ENCODE measurements around the gene EIF1B.

Gene EIF1B

GRCh38 chr3:40312661-40313226 is 3.2 kb downstream of the EIF1B start:
- no peak overlapping the region for H2AFZ ChIP-seq (ENCODE audit: insufficient read depth, low read length, poor library complexity)
- peaks cover 6% of the 10 kb centered on the region for H3K79me1 ChIP-seq (ENCODE audit: low read length)
- peak; percentile 79 to 94 for DNase-seq
- H3K36me3 ChIP-seq (ENCODE audit: control insufficient read depth in 1 of 2, insufficient read depth in 2 of 2, low read length in 2 of 2), result peaks cover 3% of the 10 kb centered on the region in 2 experiments
- H3K9me3 ChIP-seq (ENCODE audit: insufficient read depth, low read depth, low read length), result no peaks in the 10 kb centered on the region
- H3K4me3 ChIP-seq (ENCODE audit: low read depth, low read length), result no peak overlapping the region
- no peak overlapping the region for H4K91ac ChIP-seq (ENCODE audit: low read depth, low read length)
- H3K9ac ChIP-seq (ENCODE audit: low read length), result no peak overlapping the region
- H3K18ac ChIP-seq (ENCODE audit: low read length), result no peak overlapping the region
- H3K14ac ChIP-seq (ENCODE audit: low read length), result no peak overlapping the region
- H2BK12ac ChIP-seq (ENCODE audit: low read length), result no peak overlapping the region
- no peak overlapping the region for H4K12ac ChIP-seq (ENCODE audit: low read depth, low read length)
- H3K4me2 ChIP-seq (ENCODE audit: low read length), result no peak overlapping the region
- no peak overlapping the region for H2BK120ac ChIP-seq (ENCODE audit: insufficient read depth, low read length, poor library complexity)
- peaks cover 6% of the 10 kb centered on the region for H3K79me2 ChIP-seq (ENCODE audit: control insufficient read depth, insufficient read depth, low read length, poor library complexity)
- H2BK5ac ChIP-seq (ENCODE audit: low read depth, low read length, poor library complexity), result no peak overlapping the region
- H3K4ac ChIP-seq (ENCODE audit: low read depth, low read length), result no peak overlapping the region
- H3K23ac ChIP-seq (ENCODE audit: low read length), result no peak overlapping the region
- no CpG with 5 or more reads among the region's 2 CpGs for WGBS (ENCODE audit: extremely low coverage, insufficient coverage, insufficient read length)
- peaks cover 0 to 1% of the 10 kb centered on the region in 2 experiments for H3K4me1 ChIP-seq (ENCODE audit: control insufficient read depth in 1 of 2, insufficient read depth in 2 of 2, low read length in 2 of 2)
- H3K27ac ChIP-seq (ENCODE audit: low read depth, low read length), result no peak overlapping the region
- H4K8ac ChIP-seq (ENCODE audit: low read depth, low read length), result no peak overlapping the region
- no peaks in the 10 kb centered on the region for H3K27me3 ChIP-seq (ENCODE audit: insufficient read depth, low read length)
- no peak overlapping the region for H2AK5ac ChIP-seq (ENCODE audit: low read length)

GRCh38 chr3:40313975-40314860 is 4.7 kb downstream of the EIF1B start:
- Histone ChIP-seq H2AK5ac (ENCODE audit: low read length) (no peak overlapping the region), H3K36me3 (ENCODE audit: control insufficient read depth in 1 of 2, insufficient read depth in 2 of 2, low read length in 2 of 2) (peaks cover 3% of the 10 kb centered on the region in 2 experiments), H3K14ac (ENCODE audit: low read length) (no peak overlapping the region), H4K12ac (ENCODE audit: low read depth, low read length) (no peak overlapping the region), H3K4ac (ENCODE audit: low read depth, low read length) (no peak overlapping the region), H3K9me3 (ENCODE audit: insufficient read depth, low read depth, low read length) (no peaks in the 10 kb centered on the region), H2AFZ (ENCODE audit: insufficient read depth, low read length, poor library complexity) (no peak overlapping the region), H3K4me2 (ENCODE audit: low read length) (no peak overlapping the region), H2BK120ac (ENCODE audit: insufficient read depth, low read length, poor library complexity) (no peak overlapping the region), H4K91ac (ENCODE audit: low read depth, low read length) (no peak overlapping the region), H3K27me3 (ENCODE audit: insufficient read depth, low read length) (no peaks in the 10 kb centered on the region), H3K79me2 (ENCODE audit: control insufficient read depth, insufficient read depth, low read length, poor library complexity) (peaks cover 6% of the 10 kb centered on the region), H4K8ac (ENCODE audit: low read depth, low read length) (no peak overlapping the region), H2BK12ac (ENCODE audit: low read length) (no peak overlapping the region), H3K4me3 (ENCODE audit: low read depth, low read length) (no peak overlapping the region), H3K9ac (ENCODE audit: low read length) (no peak overlapping the region), H3K4me1 (ENCODE audit: control insufficient read depth in 1 of 2, insufficient read depth in 2 of 2, low read length in 2 of 2) (peaks cover 0 to under 1% of the 10 kb centered on the region in 2 experiments), H3K27ac (ENCODE audit: low read depth, low read length) (no peak overlapping the region), H3K18ac (ENCODE audit: low read length) (no peak overlapping the region), H3K23ac (ENCODE audit: low read length) (no peak overlapping the region), H2BK5ac (ENCODE audit: low read depth, low read length, poor library complexity) (no peak overlapping the region), H3K79me1 (ENCODE audit: low read length) (peaks cover 6% of the 10 kb centered on the region)
- DNase-seq, result peak in 1 of 2 donors; percentile 26
- WGBS (ENCODE audit: extremely low coverage, insufficient coverage, insufficient read length), result no CpG with 5 or more reads among the region's 8 CpGs

GRCh38 chr3:40317061-40317855 is 7.8 kb downstream of the EIF1B start:
- no peak overlapping the region for H3K14ac ChIP-seq (ENCODE audit: low read length)

GRCh38 chr3:40321818-40322217 is 12.3 kb downstream of the EIF1B start:
- H2AK5ac ChIP-seq (ENCODE audit: low read length), result no peak overlapping the region
- H4K91ac ChIP-seq (ENCODE audit: low read depth, low read length), result no peak overlapping the region
- H3K23ac ChIP-seq (ENCODE audit: low read length), result no peak overlapping the region
- no peak overlapping the region for H2AFZ ChIP-seq (ENCODE audit: insufficient read depth, low read length, poor library complexity)
- H3K9ac ChIP-seq (ENCODE audit: low read length), result no peak overlapping the region
- no peak overlapping the region for H3K18ac ChIP-seq (ENCODE audit: low read length)
- H2BK120ac ChIP-seq (ENCODE audit: insufficient read depth, low read length, poor library complexity), result no peak overlapping the region
- no peaks in the 10 kb centered on the region for H3K79me2 ChIP-seq (ENCODE audit: control insufficient read depth, insufficient read depth, low read length, poor library complexity)
- no peak overlapping the region for H4K12ac ChIP-seq (ENCODE audit: low read depth, low read length)
- H3K4me3 ChIP-seq (ENCODE audit: low read depth, low read length), result no peak overlapping the region
- DNase-seq, result no peak
- no peak overlapping the region for H3K14ac ChIP-seq (ENCODE audit: low read length)
- H3K4me2 ChIP-seq (ENCODE audit: low read length), result no peak overlapping the region
- H3K27me3 ChIP-seq (ENCODE audit: insufficient read depth, low read length), result no peaks in the 10 kb centered on the region
- WGBS (ENCODE audit: extremely low coverage, insufficient coverage, insufficient read length), result no CpG with 5 or more reads among the region's 2 CpGs
- H3K27ac ChIP-seq (ENCODE audit: low read depth, low read length), result no peak overlapping the region
- no peak overlapping the region for H2BK5ac ChIP-seq (ENCODE audit: low read depth, low read length, poor library complexity)
- no peaks in the 10 kb centered on the region for H3K9me3 ChIP-seq (ENCODE audit: insufficient read depth, low read depth, low read length)
- no peaks in the 10 kb centered on the region for H3K79me1 ChIP-seq (ENCODE audit: low read length)
- no peaks in the 10 kb centered on the region for H3K4me1 ChIP-seq (ENCODE audit: control insufficient read depth in 1 of 2, insufficient read depth in 2 of 2, low read length in 2 of 2)
- H4K8ac ChIP-seq (ENCODE audit: low read depth, low read length), result no peak overlapping the region
- H3K36me3 ChIP-seq (ENCODE audit: control insufficient read depth in 1 of 2, insufficient read depth in 2 of 2, low read length in 2 of 2), result no peaks in the 10 kb centered on the region
- H3K4ac ChIP-seq (ENCODE audit: low read depth, low read length), result no peak overlapping the region
- no peak overlapping the region for H2BK12ac ChIP-seq (ENCODE audit: low read length)

More at GRCh38 chr3:40317061-40317855, 7.8 kb downstream of the EIF1B start:
- Histone ChIP-seq H3K27me3 (ENCODE audit: insufficient read depth, low read length) (no peaks in the 10 kb centered on the region), H3K4me2 (ENCODE audit: low read length) (no peak overlapping the region), H3K27ac (ENCODE audit: low read depth, low read length) (no peak overlapping the region), H2AFZ (ENCODE audit: insufficient read depth, low read length, poor library complexity) (no peak overlapping the region), H4K8ac (ENCODE audit: low read depth, low read length) (no peak overlapping the region), H4K91ac (ENCODE audit: low read depth, low read length) (no peak overlapping the region), H3K4me1 (ENCODE audit: control insufficient read depth in 1 of 2, insufficient read depth in 2 of 2, low read length in 2 of 2) (no peaks in the 10 kb centered on the region), H3K9ac (ENCODE audit: low read length) (no peak overlapping the region), H4K12ac (ENCODE audit: low read depth, low read length) (no peak overlapping the region), H3K4me3 (ENCODE audit: low read depth, low read length) (no peak overlapping the region), H3K79me1 (ENCODE audit: low read length) (no peaks in the 10 kb centered on the region), H3K9me3 (ENCODE audit: insufficient read depth, low read depth, low read length) (no peaks in the 10 kb centered on the region), H3K4ac (ENCODE audit: low read depth, low read length) (no peak overlapping the region), H2AK5ac (ENCODE audit: low read length) (no peak overlapping the region), H3K18ac (ENCODE audit: low read length) (no peak overlapping the region), H3K79me2 (ENCODE audit: control insufficient read depth, insufficient read depth, low read length, poor library complexity) (no peaks in the 10 kb centered on the region), H2BK120ac (ENCODE audit: insufficient read depth, low read length, poor library complexity) (no peak overlapping the region), H3K36me3 (ENCODE audit: control insufficient read depth in 1 of 2, insufficient read depth in 2 of 2, low read length in 2 of 2) (peaks cover 3% of the 10 kb centered on the region in 2 experiments), H2BK5ac (ENCODE audit: low read depth, low read length, poor library complexity) (no peak overlapping the region), H2BK12ac (ENCODE audit: low read length) (no peak overlapping the region), H3K23ac (ENCODE audit: low read length) (no peak overlapping the region)
- no CpG with 5 or more reads among the region's 6 CpGs for WGBS (ENCODE audit: extremely low coverage, insufficient coverage, insufficient read length)
- DNase-seq, result peak; percentile 35 to 72
